GM12801 (cell line): ENCODE data around the gene KIF5A.

ENCODE experiments used
- TF ChIP-seq, protein P1 (sequence below): IDR thresholded peaks from one replicate; pipeline ENCODE4 v1.5.1; 2011; ENCODE audit warnings: control low read depth; ENCODE audit not compliant: insufficient read length; ENCODE audit errors: extremely low read depth

The KIF5A gene

DNA sequence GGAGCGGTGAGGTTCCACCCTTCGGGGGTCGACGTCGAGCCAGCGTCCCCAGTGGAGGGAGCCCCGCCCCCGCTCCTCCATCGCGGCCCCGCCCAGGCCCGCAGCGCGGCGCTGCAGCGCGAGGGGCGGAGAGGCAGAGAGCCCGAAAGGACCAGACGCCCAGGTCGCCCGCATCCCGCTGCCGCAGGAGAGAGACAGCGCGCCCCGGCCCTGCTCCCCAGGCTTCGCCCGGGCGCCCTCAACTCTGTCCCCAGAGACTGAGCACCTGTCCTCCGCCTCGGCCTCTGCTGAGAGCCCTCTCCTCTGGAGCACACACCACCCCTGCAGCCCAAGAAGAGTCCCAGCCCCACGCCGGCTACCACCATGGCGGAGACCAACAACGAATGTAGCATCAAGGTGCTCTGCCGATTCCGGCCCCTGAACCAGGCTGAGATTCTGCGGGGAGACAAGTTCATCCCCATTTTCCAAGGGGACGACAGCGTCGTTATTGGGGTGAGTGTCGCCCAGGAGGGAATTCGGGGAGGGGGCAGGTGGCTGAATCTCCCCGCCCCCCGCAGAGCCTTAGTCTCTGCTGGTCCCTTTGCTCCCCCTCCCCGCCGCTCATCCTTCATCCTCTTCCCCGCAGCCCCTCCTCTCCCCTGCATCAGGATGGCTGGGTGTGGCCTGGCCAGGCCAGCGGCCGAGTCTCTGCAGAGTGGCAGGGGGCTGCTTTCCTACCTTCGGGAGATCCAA, at the start of gene KIF5A:
Gene KIF5A, plus strand, starts transcription at position 136 of the 732 bp plus-strand sequence. Its CDS starts 228 bp downstream, at position 364.
- TF ChIP-seq, protein P1, sequence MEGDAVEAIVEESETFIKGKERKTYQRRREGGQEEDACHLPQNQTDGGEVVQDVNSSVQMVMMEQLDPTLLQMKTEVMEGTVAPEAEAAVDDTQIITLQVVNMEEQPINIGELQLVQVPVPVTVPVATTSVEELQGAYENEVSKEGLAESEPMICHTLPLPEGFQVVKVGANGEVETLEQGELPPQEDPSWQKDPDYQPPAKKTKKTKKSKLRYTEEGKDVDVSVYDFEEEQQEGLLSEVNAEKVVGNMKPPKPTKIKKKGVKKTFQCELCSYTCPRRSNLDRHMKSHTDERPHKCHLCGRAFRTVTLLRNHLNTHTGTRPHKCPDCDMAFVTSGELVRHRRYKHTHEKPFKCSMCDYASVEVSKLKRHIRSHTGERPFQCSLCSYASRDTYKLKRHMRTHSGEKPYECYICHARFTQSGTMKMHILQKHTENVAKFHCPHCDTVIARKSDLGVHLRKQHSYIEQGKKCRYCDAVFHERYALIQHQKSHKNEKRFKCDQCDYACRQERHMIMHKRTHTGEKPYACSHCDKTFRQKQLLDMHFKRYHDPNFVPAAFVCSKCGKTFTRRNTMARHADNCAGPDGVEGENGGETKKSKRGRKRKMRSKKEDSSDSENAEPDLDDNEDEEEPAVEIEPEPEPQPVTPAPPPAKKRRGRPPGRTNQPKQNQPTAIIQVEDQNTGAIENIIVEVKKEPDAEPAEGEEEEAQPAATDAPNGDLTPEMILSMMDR, result no peak

DNA sequence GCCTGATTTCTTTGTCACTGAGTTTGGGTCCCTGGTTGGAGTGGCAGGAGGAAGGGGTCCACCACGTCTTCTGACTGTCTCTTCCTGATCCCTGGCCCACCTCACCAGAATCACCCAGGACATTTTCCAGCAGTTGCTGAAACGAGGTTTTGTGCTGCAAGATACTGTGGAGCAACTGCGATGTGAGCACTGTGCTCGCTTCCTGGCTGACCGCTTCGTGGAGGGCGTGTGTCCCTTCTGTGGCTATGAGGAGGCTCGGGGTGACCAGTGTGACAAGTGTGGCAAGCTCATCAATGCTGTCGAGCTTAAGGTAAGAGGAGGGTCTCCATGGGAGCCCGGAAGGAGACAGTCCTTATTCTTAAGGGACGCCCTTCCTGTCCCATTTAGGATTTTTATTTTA, 49.6 kb upstream of the KIF5A start:
- TF ChIP-seq, protein P1, result no peak

DNA sequence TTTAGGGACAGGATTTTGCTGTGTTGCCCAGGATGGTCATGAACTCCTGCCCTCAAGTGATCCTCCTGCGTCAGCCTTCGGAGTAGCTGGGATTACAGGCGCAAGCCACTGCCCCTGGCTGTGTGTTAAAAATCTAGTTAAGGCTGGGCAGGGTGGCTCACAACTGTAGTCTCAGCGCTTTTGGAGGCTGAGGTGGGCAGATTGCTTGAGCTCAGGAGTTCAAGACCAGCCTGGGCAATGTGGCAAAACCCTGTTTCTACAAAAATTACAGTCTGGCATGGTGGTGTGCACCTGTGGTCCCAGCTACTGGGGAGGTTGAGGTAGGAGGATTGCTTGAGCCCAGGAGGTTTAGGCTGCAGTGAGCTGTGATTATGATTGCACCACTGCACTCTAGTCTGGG, 38.7 kb upstream of the KIF5A start:
- TF ChIP-seq, protein P1, result no peak

DNA sequence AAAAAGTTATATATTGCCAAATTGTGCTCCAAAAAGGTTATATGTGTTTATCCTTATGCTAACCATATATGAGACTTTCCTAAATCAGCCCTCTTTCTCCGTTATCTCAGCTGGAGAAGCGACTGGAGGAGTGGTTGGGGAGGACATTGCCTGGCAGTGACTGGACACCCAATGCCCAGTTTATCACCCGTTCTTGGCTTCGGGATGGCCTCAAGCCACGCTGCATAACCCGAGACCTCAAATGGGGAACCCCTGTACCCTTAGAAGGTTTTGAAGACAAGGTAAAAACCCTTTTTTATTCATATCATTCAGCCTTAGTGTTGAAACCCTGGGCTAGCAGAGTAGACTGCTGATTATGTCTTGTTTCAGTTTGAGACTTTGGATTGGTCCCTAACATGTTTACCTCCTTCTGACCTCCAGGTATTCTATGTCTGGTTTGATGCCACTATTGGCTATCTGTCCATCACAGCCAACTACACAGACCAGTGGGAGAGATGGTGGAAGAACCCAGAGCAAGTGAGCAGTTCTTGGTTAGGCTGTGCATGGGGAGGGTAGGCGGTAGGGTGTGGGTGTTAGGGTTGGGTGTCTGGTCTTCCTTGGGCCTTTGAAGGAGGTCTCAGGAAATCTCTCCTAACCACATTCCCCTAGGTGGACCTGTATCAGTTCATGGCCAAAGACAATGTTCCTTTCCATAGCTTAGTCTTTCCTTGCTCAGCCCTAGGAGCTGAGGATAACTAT, 38.1 kb upstream of the KIF5A start:
- TF ChIP-seq, protein P1, result no peak

DNA sequence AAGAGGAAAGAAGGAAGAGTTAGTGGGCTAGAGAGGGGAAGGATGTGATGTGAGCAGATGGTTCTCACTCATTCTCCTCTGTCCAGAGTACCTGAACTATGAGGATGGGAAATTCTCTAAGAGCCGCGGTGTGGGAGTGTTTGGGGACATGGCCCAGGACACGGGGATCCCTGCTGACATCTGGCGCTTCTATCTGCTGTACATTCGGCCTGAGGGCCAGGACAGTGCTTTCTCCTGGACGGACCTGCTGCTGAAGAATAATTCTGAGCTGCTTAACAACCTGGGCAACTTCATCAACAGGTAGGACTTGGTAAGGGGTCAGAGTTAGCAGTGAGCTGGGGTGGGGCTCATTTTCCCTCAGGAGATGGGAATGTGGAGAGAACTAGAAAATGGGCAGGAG, 37.2 kb upstream of the KIF5A start:
- TF ChIP-seq, protein P1, result no peak

DNA sequence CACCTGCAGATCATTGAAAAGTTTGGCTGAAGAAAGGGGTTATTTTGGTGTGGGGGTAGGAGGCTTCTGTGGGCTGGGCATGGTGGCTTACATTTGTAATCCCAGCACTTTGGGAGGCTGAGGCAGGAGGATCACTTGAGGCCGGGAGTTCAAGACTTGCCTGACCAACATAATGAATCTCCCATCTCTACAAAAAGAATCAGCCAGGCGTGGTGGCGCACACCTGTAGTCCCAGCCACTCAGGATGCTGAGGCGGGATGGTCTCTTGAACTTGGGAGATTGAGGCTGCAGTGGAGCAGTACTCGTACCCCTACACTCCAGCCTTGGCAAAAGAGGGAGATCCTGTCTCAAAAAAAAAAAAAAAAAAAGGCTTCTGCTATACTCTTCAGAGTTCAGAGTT, 36.6 kb upstream of the KIF5A start:
- TF ChIP-seq, protein P1, result no peak

DNA sequence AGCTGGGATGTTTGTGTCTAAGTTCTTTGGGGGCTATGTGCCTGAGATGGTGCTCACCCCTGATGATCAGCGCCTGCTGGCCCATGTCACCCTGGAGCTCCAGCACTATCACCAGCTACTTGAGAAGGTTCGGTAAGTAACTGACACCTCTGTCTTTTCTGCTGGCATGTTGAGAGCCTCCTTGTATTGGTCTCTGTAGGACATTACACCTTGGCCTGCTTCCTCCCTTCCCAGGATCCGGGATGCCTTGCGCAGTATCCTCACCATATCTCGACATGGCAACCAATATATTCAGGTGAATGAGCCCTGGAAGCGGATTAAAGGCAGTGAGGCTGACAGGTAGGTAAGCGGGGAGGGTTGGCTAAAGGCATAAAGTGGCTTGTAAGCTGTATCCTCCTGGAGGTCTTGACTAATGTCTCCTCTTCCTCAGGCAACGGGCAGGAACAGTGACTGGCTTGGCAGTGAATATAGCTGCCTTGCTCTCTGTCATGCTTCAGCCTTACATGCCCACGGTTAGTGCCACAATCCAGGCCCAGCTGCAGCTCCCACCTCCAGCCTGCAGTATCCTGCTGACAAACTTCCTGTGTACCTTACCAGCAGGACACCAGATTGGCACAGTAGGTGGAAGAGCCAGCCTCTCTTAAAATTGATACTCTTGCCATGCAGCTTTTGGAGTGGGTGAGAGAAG, 35.0 kb upstream of the KIF5A start:
- TF ChIP-seq, protein P1, result no peak
